HG03442 (cell line): Measurements from ENCODE around the gene SMIM12.
"Not testable (repeated sequence)": the region's sequence is repeated elsewhere in the genome, so short reads cannot be mapped to it uniquely, and the experiment has no call there.

Experiments
- ATAC-seq: cut with Tn5 transposase; IDR thresholded peaks from one replicate; pipeline ENCODE4 v1.9.1; 2021; ENCODE audit warnings: mild to moderate bottlenecking, moderate library complexity; ENCODE audit not compliant: unreplicated experiment

The SMIM12 gene

GRCh38 chr1:34844252-34844634, 15.3 kb downstream of the SMIM12 start:
- no peak for ATAC-seq

GRCh38 chr1:34843392-34844251, 15.9 kb downstream of the SMIM12 start:
- no peak for ATAC-seq

- ATAC-seq: no peak
Observed at GRCh38 chr1:34842952-34843371, 16.6 kb downstream of the SMIM12 start.

- no peak for ATAC-seq
Observed at GRCh38 chr1:34842073-34842472, 17.5 kb downstream of the SMIM12 start.

- ATAC-seq: no peak
Observed at GRCh38 chr1:34840426-34840825, 19.1 kb downstream of the SMIM12 start.

GRCh38 chr1:34839526-34840305, 19.8 kb downstream of the SMIM12 start:
- no peak for ATAC-seq

GRCh38 chr1:34833711-34834110, 25.8 kb downstream of the SMIM12 start:
- no peak for ATAC-seq

GRCh38 chr1:34831721-34832246, 27.8 kb downstream of the SMIM12 start:
- no peak for ATAC-seq

GRCh38 chr1:34829250-34829649, 30.3 kb downstream of the SMIM12 start:
- no peak for ATAC-seq

- no peak for ATAC-seq
Observed at GRCh38 chr1:34828611-34829010, 30.9 kb downstream of the SMIM12 start.

GRCh38 chr1:34827341-34827941, 32.1 kb downstream of the SMIM12 start:
- no peak for ATAC-seq

GRCh38 chr1:34825455-34826091, 34.0 kb downstream of the SMIM12 start:
- no peak for ATAC-seq

- no peak for ATAC-seq
Observed at GRCh38 chr1:34824817-34825454, 34.6 kb downstream of the SMIM12 start.

- no peak for ATAC-seq
Observed at GRCh38 chr1:34822202-34822601, 37.3 kb downstream of the SMIM12 start.

- ATAC-seq: not testable (repeated sequence)
Observed at GRCh38 chr1:34818862-34819261, 40.7 kb downstream of the SMIM12 start.

- ATAC-seq: no peak
Observed at GRCh38 chr1:34816778-34817177, 42.8 kb downstream of the SMIM12 start.

GRCh38 chr1:34816332-34816731, 43.2 kb downstream of the SMIM12 start:
- no peak for ATAC-seq

- ATAC-seq: not testable (repeated sequence)
Observed at GRCh38 chr1:34810781-34811180, 48.8 kb downstream of the SMIM12 start.

- no peak for ATAC-seq
Observed at GRCh38 chr1:34808051-34808810, 51.3 kb downstream of the SMIM12 start.

GRCh38 chr1:34806396-34806795, 53.2 kb downstream of the SMIM12 start:
- no peak for ATAC-seq
